A673 (cell line): ENCODE measurements around the gene ATG7.

Experiments used
- EZH2 ChIP-seq: fragments of 200-600 bp; sonication (generic); IDR thresholded peaks from 2 replicates; pipeline ENCODE4 v1.6.1; 2017; ENCODE audit warnings: borderline replicate concordance, low read depth, mild to moderate bottlenecking, mixed read lengths, antibody characterized with exemption, low read length; ENCODE audit not compliant: poor library complexity, severe bottlenecking
- TF ChIP-seq, protein P1 (sequence below): fragments of 300-800, 200-600 bp; sonication (generic); conservative IDR thresholded peaks from 2 replicates; pipeline ENCODE4 v1.5.1; 2017; ENCODE audit warnings: low read depth, mild to moderate bottlenecking, antibody characterized with exemption, low read length, moderate library complexity, mixed read lengths

DNA sequence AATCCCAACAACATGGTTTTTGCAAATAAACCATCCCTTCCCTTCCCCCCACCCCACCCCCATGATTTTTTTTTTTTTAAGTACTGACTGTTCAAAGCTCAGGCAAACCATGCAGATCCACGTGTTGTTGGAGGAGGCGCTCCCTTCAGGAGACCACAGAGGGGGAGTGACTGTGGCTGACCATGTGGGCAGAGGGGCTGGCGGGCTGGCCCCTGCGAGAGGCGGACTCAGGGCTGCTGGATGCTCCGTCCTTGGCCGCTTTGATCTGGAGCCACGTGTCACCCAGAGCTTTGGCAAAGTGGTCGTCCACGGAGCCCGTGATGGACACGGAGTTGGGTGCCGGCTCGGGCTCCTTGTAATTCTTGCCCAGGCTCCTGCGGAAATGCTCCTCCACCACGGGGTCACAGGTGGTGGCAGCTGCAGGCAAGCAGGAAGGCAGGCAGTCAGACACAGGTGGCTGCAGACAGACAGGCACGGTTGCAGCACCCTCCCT, 286.3 kb downstream of the ATG7 start:
- TF ChIP-seq, protein P1, sequence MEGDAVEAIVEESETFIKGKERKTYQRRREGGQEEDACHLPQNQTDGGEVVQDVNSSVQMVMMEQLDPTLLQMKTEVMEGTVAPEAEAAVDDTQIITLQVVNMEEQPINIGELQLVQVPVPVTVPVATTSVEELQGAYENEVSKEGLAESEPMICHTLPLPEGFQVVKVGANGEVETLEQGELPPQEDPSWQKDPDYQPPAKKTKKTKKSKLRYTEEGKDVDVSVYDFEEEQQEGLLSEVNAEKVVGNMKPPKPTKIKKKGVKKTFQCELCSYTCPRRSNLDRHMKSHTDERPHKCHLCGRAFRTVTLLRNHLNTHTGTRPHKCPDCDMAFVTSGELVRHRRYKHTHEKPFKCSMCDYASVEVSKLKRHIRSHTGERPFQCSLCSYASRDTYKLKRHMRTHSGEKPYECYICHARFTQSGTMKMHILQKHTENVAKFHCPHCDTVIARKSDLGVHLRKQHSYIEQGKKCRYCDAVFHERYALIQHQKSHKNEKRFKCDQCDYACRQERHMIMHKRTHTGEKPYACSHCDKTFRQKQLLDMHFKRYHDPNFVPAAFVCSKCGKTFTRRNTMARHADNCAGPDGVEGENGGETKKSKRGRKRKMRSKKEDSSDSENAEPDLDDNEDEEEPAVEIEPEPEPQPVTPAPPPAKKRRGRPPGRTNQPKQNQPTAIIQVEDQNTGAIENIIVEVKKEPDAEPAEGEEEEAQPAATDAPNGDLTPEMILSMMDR: no peak
- TF ChIP-seq EZH2: no peak
